GM13976 (cell line): ENCODE measurements around the gene PKNOX1.
"Not testable (repeated sequence)": the region's sequence is repeated elsewhere in the genome, so short reads cannot be mapped to it uniquely, and the experiment has no call there.

Source experiments
- DNase-seq: peaks from one replicate; pipeline ENCODE4 v3.0.0; 2012; ENCODE audit warnings: low spot score
- CTCF ChIP-seq: IDR thresholded peaks from 2 replicates; pipeline ENCODE4 v1.5.1; 2012; ENCODE audit warnings: borderline replicate concordance, mild to moderate bottlenecking; ENCODE audit not compliant: insufficient read depth; ENCODE audit errors: extremely low read depth, missing control alignments, control extremely low read depth
- in situ Hi-C: fragments of 300-500 bp; cut with MboI; formaldehyde crosslinking; loops from one replicate; pipeline ENCODE4 v1.12.0; 2022; ENCODE audit warnings: low sequenced_read_pairs, mixed read lengths, inconsistent platforms; ENCODE audit not compliant: unreplicated experiment

Gene PKNOX1

GRCh38 chr21:42937034-42937940 lies 37.1 kb upstream of the PKNOX1 start:
- DNase-seq = peak; percentile 27
- in situ Hi-C loops = not testable (repeated sequence)

- in situ Hi-C loops = no loop called here
- DNase-seq = peak; percentile 1
- TF ChIP-seq CTCF = no peak
Measured at GRCh38 chr21:42937960-42938605, 36.3 kb upstream of the PKNOX1 start.

- in situ Hi-C loops = not testable (repeated sequence)
- peak; percentile 4 for DNase-seq
Measured at GRCh38 chr21:42938606-42938995, 35.8 kb upstream of the PKNOX1 start.

- peak; percentile 1 for DNase-seq
- no peak for TF ChIP-seq CTCF
- in situ Hi-C loops = no loop called here
Measured at GRCh38 chr21:42939582-42940413, 34.6 kb upstream of the PKNOX1 start.

- DNase-seq = no peak
- in situ Hi-C loops = no loop called here
- TF ChIP-seq CTCF = no peak
Measured at GRCh38 chr21:42941696-42942085, 32.7 kb upstream of the PKNOX1 start.

GRCh38 chr21:42942244-42942643 lies 32.1 kb upstream of the PKNOX1 start:
- no peak for TF ChIP-seq CTCF
- no peak for DNase-seq
- in situ Hi-C loops = no loop called here

GRCh38 chr21:42949094-42949755 lies 25.1 kb upstream of the PKNOX1 start:
- in situ Hi-C loops = not testable (repeated sequence)

GRCh38 chr21:42951193-42951592 lies 23.2 kb upstream of the PKNOX1 start:
- in situ Hi-C loops, DNase-seq: not testable (repeated sequence)

More at GRCh38 chr21:42949094-42949755, 25.1 kb upstream of the PKNOX1 start:
- not testable (repeated sequence) for DNase-seq
